GM21723 (cell line): Measurements from ENCODE around the gene GNAS-AS1.

ENCODE experiments used
- ATAC-seq: cut with Tn5 transposase; IDR thresholded peaks from one replicate; pipeline ENCODE4 v1.9.1; 2021; ENCODE audit warnings: mild to moderate bottlenecking, moderate library complexity; ENCODE audit not compliant: unreplicated experiment

The GNAS-AS1 gene

DNA sequence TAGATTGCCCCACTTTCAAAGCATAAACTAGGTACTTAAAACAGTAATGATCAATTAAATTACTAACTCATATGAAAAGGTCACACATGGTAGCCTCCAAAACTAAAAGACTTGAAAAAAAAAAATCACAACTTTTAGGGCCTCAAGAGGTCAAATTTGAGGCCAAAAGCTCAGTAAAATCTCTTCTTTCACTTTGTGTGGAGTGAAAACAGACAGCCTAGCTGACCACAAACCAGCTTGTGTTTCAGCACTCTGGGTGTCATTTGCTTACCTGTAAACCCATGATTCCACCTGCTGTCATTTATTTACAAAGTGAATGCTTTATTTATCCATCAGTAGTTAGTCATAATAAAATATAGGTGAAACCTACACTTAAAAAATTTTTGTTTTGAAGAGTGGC lies 35.8 kb upstream of the GNAS-AS1 start:
- no peak for ATAC-seq

DNA sequence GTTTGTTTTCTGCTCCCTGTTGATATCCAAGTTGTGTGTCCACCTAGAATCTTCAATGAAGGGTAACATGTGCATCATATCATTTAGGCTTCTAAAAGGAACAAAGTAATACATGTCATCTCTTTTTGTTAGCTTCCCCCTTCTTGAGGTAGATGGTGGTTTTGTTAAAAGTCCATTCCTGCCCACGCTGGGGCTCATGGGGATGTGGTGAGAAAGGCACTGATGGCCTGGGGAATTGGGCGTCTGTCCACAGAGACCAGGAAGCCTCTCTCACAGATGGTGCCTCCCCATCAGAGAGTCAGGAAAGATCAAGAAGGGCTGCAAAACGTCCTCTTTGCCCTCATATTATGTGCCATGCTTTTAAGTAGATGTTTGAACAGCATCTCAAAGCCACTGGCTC lies 34.3 kb upstream of the GNAS-AS1 start:
- ATAC-seq: no peak

DNA sequence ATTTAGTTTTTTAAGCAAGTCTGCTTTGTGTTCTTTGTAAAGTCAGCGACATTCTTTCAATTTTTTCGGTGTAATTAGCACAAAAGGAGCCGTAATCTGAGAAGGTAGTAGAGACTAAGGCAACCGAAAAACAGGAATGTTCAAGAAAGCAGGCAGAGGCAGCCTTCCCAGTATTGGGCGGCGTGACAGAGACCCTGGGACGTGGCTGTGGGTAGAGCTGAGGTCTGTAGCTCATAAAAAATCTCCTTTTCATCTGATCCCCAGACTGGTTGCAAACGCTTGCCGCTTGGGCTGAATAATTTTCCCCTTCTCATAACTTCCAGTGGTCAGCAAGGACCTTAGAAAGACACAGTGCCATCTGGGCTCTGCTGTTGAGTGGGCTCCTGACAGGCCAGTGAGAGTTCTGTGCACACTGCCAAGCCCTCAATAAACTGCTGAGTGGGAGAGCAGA lies 32.6 kb upstream of the GNAS-AS1 start:
- no peak for ATAC-seq

DNA sequence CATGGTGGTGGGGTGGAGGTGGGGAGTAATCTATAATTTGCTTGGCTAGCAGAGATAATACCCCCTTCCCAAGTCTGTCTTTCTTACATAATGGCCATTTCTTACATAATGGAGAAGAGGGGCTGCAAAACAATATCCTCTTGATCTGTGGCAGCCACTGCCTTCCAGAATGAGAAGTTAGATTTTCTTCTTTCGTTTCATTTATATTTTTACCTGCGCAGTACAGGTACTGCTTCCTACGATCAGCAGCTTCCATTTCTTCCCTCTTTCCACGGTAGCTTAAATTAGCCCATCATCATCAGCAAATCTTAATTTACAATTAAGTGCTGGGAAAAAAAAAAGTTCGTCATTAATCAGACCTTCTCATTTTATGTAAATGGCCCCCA lies 32.0 kb upstream of the GNAS-AS1 start:
- no peak for ATAC-seq

DNA sequence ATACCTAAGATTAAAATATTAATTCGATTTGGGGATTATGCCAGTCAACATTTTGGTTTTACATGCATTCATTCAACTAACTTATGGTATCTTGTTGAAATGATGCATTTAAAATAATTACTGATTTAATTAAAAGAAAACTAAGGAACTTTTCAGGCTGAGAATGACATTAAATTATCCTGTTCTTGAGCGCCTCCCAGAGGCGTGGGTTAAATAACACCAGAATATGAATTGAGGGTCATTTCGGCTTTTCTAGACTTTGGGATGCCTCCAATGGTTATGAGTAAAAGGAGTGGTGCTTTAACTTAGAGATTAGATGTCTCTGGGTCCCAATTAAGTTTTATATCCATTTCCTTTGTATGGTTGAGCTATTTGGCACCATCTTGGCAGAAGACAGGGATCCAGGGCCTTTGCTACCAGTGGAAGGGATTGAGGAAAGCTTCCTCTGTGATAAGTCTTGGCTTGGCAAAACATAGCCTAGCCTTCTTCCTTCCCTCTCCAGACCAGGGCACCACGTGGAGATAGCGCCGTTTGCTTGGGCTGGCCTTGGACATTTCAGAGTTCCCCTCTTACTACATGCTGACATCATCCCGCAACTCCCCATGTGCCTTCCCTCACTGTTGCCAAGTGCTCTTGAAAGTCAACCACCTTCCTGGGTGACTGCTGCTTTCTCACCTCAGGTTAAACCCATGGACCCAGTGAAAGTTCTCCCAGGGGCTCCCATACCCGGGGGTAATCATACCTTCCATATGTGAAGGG lies 30.5 kb upstream of the GNAS-AS1 start:
- ATAC-seq: no peak

DNA sequence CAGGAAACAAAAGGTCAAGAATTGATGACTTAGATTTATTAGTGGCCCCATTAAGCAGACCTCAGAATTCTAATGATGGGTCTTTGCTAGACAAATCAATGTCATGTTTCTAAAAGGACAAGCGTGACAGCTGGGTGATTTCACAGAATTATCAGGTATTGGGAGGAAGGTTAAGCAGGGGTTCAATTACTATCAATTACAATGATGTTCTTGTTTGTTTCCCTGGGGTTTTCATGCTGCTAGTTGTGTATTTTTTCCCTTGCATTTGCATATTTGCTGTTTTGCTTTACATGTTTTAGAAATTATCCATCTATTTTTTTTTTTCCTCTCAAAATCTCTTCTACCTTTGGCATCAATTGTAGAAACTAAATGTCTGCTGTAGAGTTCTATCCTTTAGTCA lies 29.7 kb upstream of the GNAS-AS1 start:
- no peak for ATAC-seq

DNA sequence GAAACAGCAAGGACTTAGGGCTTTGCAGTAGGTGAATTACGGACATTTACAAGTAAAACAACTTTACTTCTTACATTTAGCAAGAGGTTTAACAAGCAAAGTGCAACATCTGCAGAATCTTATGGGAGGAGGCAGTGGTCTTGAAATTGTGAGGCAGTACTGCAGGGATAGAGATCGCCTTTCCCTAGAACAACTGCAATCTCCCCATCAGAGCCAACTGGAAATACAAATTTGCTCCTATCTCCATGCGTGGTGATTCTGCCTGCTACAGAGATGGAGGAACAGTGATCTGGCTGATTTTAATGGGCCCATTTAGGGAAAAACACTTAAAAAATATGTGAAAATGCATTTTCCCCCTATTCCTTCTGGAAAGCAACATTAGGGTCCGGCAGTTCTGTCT lies 27.7 kb upstream of the GNAS-AS1 start:
- no peak for ATAC-seq

DNA sequence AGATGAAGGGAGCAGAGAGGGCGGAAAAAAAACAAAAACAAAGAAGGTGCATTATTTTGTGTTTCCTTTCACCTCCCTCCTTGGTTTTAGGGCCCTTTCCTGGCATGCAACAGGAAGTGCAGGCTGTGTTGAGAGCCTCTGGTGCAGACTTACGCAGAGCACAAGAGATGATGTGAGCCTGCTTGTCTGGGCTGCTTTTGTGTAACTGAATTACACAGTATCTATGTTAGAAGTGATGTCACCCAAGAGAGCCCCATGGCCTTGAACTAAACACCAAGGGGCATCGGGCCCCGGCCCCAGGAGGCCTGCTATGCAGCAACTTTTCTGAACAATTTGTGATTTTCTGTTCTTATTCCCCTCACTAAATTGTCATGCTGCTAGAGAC lies 27.3 kb upstream of the GNAS-AS1 start:
- ATAC-seq: no peak

DNA sequence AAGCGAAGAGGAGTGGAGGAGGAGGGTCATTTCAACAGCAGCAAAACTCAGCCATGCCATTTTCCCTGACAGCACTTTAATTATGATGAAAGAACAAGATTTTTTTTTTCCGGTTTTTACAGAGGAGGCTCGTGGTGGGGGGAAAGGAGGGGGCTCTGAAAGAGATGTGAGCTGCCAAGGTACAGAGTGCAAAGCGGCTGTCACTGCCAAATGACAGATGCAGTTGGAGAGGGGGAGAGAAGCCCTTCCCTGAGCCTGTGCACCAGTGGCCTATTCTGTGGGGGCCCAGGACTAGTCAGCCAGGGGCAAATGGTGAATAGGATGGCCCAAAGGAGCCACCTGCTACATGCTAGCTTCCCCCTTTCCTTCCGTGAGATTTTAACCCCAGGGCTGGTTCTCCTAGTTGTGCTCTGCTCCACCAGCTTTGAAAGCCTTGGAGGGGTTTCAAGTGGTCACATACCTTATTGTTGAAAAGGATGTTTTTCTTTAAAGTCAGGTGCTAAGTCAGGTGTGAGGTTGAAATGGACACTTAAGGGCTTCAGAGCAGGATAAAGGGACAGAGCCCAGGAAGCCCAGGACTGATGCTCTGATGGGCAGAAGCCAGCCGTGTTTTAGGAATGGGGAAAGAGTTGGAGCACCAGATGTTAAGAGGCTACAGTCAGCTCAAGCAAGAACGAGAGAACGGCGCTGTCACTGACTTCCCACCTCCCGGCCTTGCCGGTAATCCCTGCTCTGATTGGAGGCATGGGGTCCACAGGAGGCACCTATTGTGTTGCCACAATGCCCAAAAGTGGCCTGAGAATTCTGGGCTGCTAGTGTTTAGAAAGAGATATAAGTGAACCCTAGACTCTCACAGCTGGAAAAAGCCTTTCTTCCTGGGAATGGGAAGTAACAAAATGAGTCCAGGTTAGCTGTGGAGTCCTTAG lies 26.6 kb upstream of the GNAS-AS1 start:
- no peak for ATAC-seq

DNA sequence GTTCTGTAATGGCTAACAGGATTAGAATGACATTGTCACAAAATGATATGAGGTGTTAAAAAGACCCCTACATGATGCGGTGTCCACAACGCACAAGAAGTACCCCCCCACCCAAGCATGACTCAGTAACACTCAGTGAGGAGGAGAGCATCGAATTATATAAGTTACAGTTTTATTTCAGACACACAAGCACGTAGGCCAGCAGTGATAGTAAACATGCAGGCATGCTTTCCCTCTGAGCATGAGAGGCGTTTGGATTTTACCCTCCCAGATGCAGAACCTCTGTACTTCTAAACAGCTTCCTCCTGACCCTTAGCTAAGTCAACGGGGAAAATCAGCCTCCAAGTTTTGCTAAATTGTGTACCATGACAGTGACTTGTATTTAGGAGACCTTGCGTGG lies 25.7 kb upstream of the GNAS-AS1 start:
- ATAC-seq: no peak

DNA sequence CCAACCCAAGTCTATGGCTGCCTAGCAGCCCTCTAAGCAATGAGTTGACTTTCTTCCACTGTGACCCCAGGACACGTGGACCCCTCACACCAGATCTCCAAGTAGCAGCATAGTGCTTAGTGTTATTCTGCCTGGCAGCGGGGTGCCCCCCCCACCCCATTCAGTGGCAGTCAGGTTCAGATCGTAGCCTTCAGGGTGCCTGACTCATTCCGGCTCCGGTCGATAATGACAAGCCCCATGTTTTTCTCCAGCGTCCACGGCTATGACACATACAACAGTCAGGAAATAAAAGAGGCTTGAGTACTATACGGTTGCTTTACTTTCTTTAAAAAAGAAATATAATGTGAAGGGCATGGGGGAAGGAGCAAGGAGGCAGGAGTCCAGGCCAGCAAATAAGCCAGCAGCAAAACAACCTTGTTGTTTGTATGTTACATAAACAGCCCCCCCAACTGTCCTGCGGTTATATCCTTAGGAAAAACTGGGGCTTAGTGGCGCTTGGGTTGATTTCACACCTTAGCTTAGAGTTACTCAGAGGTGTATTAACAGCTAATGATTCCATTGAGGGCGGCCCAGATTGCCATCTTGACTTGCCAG lies 24.9 kb upstream of the GNAS-AS1 start:
- ATAC-seq: no peak

DNA sequence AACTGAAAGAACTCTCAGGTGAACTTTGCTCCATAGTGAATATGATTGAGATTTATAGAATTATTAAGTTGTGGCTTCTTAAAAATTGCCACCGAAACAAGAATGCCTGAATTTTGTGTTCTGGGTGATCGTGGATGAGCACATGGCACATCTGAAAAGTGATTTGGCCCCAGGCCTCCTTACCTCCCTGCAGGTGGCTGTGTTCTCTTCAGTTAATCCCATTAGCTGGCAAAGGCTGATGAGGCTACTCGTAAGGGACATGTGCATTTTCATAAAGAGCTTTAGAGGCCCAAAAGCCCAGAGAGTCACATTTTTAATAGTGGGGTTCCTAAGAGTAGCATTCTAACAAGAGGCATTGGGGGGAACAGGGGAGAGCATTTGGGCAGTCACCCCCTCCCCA lies 24.4 kb upstream of the GNAS-AS1 start:
- no peak for ATAC-seq

DNA sequence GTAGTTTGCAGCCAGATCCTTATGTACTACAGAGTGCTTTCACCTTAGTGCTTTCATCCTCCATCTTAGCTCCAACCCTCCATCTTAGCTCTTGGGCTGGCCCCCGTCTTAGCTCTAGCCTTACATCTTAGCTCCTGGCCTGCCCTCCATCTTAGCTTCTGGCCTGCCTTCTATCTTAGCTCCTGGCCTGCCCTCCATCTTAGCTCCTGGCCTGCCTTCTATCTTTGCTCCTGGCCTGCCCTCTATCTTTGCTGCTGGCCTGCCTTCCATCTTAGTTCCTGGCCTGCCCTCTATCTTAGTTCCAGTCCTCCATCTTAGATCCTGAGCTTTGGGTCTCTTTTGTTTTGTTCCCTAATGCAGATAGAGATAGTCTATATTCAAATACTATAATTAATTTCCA lies 23.8 kb upstream of the GNAS-AS1 start:
- ATAC-seq: no peak

DNA sequence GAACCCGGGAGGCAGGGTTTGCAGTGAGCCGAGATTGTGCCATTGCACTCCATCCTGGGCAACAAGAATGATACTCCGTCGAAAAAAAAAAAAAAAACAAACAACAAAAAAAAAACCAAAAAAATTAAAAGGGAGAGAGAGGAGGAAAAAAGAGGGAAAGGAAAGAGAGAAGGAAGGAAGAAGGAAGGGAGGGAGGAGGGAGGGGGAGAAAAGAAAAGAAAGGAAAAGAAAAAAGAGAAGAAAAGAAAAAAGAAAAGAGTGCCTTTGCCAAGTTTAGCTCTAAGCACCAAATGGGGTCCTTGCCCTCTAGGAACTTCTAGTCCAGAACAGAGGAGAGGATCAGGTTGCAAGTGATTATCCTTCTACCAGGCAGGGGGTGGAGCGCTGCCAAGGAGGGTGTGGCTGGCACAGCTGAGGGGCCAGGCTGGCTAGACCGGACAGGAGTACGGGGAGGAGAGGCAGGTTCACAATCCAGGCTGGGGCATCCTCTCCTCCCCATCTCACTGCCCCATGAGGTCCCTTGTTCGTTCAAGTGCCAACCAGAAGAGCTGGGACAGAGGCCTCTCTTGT lies 20.9 kb upstream of the GNAS-AS1 start:
- ATAC-seq: no peak

DNA sequence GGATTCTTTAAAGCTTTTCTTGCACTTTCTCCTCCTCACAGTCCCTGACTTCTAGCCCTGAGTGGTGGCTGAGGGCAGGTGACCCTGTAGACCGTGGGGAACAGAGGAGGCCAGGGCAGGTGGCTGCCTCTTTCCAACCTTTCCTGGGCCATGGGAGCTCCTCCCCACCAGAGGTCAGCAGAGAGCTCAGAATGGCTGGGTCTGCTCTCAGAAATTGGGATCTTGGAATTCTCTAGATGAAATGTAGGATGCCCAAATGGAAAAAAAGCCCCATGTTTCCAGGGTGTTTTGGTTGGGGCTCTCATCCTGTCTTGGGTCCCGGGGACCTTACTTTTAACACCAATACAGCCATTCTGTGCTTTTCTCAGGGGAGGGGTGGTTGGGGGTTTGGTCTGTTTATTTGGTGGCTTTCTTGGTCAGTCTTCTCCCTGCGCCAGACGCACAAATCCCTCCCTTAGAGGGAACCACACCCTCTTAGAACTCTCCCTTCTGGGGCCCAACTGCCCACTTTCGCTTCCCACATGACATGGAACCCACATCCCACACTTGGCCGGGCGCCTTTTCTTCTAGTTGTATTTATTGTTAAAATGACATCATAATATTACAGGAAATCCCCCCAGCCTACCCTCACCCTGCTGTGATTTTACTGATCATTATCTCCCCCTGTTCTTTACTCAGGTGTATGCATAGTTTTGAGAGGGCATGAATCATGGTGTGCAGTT lies 19.8 kb upstream of the GNAS-AS1 start:
- ATAC-seq: no peak

DNA sequence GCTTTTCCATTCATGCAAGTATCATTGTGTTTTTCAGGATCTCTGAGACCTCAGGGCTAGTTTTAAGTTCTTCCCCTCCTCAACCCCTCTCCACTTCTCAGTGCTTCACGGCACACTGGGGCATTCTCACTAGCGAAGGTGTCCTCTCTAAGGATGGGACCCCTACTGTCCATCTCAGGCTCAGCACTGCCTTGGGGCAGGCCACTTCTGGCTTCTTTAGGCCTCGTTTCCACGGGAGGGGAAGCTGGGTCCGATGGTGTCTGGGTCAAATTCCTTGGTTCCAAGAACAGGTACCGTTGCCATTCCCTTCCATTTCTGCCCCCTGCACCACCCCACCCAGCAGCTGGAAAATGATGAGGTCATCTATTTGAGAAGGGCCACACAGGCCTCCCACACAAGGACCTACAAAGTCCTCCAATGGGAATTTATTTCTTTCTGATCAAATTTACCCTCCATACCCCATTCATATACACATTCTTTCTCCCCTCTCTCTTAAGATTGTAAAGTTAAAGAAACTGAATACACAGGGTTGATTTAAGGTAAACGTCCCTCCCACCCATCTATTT lies 19.0 kb upstream of the GNAS-AS1 start:
- ATAC-seq: no peak

DNA sequence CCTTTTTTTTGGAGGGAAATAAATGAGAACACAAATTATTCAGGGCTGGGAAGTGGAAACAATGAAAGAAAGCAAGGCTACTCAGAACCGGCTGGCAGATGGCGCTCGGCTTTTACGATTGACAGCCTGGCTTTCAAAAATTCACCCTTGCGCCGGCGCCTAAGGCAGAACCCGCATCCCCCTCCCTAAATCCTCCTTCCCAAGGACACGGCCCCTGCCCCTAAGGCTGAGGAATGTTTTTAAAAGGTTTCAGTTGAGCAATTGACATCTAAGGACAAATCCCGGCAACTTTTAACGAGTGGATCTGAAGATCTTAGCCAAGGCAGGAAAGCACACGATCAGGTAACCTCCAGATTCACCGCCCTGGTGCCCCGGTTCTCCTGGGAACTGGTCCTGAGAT lies 18.1 kb upstream of the GNAS-AS1 start:
- ATAC-seq: no peak

DNA sequence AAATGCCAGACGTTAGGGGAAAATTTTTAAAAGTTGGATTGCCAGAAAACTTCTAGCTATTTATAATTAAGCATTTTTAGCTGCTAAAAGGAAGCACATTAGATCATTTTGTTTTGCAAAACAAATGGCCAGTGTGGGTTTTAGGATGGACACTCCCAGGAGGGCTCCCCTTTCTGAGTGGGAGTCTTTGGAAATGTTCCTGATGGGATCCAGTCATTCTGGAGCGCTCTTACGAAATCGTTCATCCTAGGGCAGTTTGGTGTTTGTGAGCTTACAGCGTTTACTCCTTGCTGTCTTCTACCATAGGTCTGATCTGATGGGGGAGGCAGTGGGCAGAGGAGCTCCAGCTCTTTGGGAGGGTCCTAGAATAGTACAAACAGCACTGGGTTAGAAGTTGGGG lies 16.5 kb upstream of the GNAS-AS1 start:
- no peak for ATAC-seq

DNA sequence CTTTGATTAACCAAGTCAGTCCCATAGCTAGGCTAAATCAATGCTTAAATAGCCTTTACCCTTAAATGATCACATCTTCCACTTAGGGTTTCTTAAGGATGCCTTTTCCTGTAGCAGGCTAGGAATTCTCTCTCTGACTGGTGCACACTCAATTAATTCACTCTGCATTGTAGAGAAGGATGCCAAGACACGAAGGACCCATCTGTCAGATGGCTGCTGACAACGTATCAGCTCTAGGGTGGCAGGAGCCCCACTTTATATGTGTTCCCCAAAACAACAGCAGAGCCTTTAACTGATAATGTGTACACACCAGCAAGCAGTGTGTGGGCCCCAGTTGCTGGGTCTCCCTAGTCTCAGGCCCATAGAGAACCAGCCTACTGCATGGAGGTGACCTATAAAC lies 15.1 kb upstream of the GNAS-AS1 start:
- no peak for ATAC-seq

DNA sequence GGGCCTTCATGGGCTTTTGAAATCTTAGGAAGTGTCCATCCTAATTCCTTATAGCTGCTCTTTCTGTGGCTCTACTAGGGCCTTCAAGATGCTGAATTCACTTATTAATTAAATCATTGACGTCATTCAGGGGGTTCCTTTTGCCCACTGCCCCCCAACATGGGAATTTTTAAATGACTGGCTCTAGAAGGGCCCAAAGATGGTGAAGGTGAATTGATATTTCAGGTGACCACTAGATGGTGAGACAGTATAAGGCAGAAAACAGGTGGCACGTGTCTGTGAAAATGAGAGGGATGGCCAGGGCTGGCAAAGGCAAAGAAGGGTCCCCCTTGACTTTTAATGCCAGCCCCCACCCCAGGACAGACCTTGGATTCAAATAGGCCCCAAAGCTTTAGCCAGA lies 13.6 kb upstream of the GNAS-AS1 start:
- no peak for ATAC-seq
